ENCODE measurements around the gene PRXL2A. TPM values are rescaled to one million over a fixed set of nuclear protein-coding genes. Genes with fewer than 3 reads are reported as not detected.
A peak's percentile ranks its signal among the peaks of the same experiment; 100 is the strongest.

PRXL2A gene
- total RNA-seq, 1 donor from 2014 or later, result 72.4 TPM

- no peak for TF ChIP-seq CTCF (IDR thresholded peaks at IDR 0.05; ENCODE audit: insufficient read depth, low read length, poor library complexity, severe bottlenecking)
- no peak for DNase-seq (ENCODE audit: low read depth)
- Histone ChIP-seq H3K36me3 (ENCODE audit: control insufficient read depth, insufficient read depth, low read length) (no peaks in the 10 kb centered on the region), H3K27me3 (ENCODE audit: control insufficient read depth, insufficient read depth, low read length) (no peaks in the 10 kb centered on the region), H3K4me3 (ENCODE audit: low read depth, low read length) (no peak overlapping the region)
These were observed 34.8 kb upstream of the PRXL2A start for GRCh38 chr10:80373502-80373901.

GRCh38 chr10:80379701-80380100 is 28.6 kb upstream of the PRXL2A start:
- no peak overlapping the region for H3K4me3 ChIP-seq (ENCODE audit: low read depth, low read length)
- H3K27me3 ChIP-seq (ENCODE audit: control insufficient read depth, insufficient read depth, low read length), result no peaks in the 10 kb centered on the region
- no peak for DNase-seq (ENCODE audit: low read depth)
- H3K36me3 ChIP-seq (ENCODE audit: control insufficient read depth, insufficient read depth, low read length), result no peaks in the 10 kb centered on the region
- TF ChIP-seq CTCF (IDR thresholded peaks at IDR 0.05; ENCODE audit: insufficient read depth, low read length, poor library complexity, severe bottlenecking), result no peak

GRCh38 chr10:80380185-80380584 is 28.2 kb upstream of the PRXL2A start:
- TF ChIP-seq CTCF (IDR thresholded peaks at IDR 0.05; ENCODE audit: insufficient read depth, low read length, poor library complexity, severe bottlenecking), result no peak
- Histone ChIP-seq H3K27me3 (ENCODE audit: control insufficient read depth, insufficient read depth, low read length) (no peaks in the 10 kb centered on the region), H3K4me3 (ENCODE audit: low read depth, low read length) (no peak overlapping the region), H3K36me3 (ENCODE audit: control insufficient read depth, insufficient read depth, low read length) (no peaks in the 10 kb centered on the region)
- no peak for DNase-seq (ENCODE audit: low read depth)

GRCh38 chr10:80382989-80383388 is 25.4 kb upstream of the PRXL2A start:
- H3K4me3 ChIP-seq (ENCODE audit: low read depth, low read length), result no peak overlapping the region
- peak; percentile 52 for TF ChIP-seq CTCF (IDR thresholded peaks at IDR 0.05; ENCODE audit: insufficient read depth, low read length, poor library complexity, severe bottlenecking)
- H3K36me3 ChIP-seq (ENCODE audit: control insufficient read depth, insufficient read depth, low read length), result no peaks in the 10 kb centered on the region
- DNase-seq (ENCODE audit: low read depth), result peak; percentile 14
- H3K27me3 ChIP-seq (ENCODE audit: control insufficient read depth, insufficient read depth, low read length), result no peaks in the 10 kb centered on the region

GRCh38 chr10:80390740-80391139 is 17.6 kb upstream of the PRXL2A start:
- no peak overlapping the region for H3K4me3 ChIP-seq (ENCODE audit: low read depth, low read length)
- H3K27me3 ChIP-seq (ENCODE audit: control insufficient read depth, insufficient read depth, low read length), result no peaks in the 10 kb centered on the region
- no peak for TF ChIP-seq CTCF (IDR thresholded peaks at IDR 0.05; ENCODE audit: insufficient read depth, low read length, poor library complexity, severe bottlenecking)
- no peak for DNase-seq (ENCODE audit: low read depth)
- no peaks in the 10 kb centered on the region for H3K36me3 ChIP-seq (ENCODE audit: control insufficient read depth, insufficient read depth, low read length)

GRCh38 chr10:80392250-80392649 is 16.1 kb upstream of the PRXL2A start:
- Histone ChIP-seq H3K4me3 (ENCODE audit: low read depth, low read length) (no peak overlapping the region), H3K27me3 (ENCODE audit: control insufficient read depth, insufficient read depth, low read length) (no peaks in the 10 kb centered on the region), H3K36me3 (ENCODE audit: control insufficient read depth, insufficient read depth, low read length) (no peaks in the 10 kb centered on the region)
- no peak for TF ChIP-seq CTCF (IDR thresholded peaks at IDR 0.05; ENCODE audit: insufficient read depth, low read length, poor library complexity, severe bottlenecking)
- DNase-seq (ENCODE audit: low read depth), result no peak

All from kidney epithelial cell (primary cell).